ENCODE measurements around the gene CLDN22. TPM values are rescaled to one million over a fixed set of nuclear protein-coding genes. Genes with fewer than 3 reads are reported as not detected.

CLDN22 gene
- total and polyA plus RNA-seq, 11 donors: not detected

- Histone ChIP-seq H3K27me3 (no peaks in the 10 kb centered on the region), H3K4me1 (no peaks in the 10 kb centered on the region), H3K36me3 (peaks cover 2 to 100% (median 82%) of the 10 kb centered on the region in 9 donors), H3K4me3 (no peak overlapping the region), H3K9me3 (no peaks in the 10 kb centered on the region), H3K27ac (no peak overlapping the region)
- 93 to 98% (median 96%) methylated on average over 2 of the region's 2 CpGs for WGBS, 4 donors
- intact Hi-C loops (cut with DNase I): loop anchor here in 1 of 10 donors (10.0 kb wide), 1 partner anchor 118 kb away; no protein-coding TSS in a partner anchor
- no peak for TF ChIP-seq POLR2A (IDR thresholded peaks at IDR 0.05)
- TF ChIP-seq, protein P1, sequence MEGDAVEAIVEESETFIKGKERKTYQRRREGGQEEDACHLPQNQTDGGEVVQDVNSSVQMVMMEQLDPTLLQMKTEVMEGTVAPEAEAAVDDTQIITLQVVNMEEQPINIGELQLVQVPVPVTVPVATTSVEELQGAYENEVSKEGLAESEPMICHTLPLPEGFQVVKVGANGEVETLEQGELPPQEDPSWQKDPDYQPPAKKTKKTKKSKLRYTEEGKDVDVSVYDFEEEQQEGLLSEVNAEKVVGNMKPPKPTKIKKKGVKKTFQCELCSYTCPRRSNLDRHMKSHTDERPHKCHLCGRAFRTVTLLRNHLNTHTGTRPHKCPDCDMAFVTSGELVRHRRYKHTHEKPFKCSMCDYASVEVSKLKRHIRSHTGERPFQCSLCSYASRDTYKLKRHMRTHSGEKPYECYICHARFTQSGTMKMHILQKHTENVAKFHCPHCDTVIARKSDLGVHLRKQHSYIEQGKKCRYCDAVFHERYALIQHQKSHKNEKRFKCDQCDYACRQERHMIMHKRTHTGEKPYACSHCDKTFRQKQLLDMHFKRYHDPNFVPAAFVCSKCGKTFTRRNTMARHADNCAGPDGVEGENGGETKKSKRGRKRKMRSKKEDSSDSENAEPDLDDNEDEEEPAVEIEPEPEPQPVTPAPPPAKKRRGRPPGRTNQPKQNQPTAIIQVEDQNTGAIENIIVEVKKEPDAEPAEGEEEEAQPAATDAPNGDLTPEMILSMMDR (IDR thresholded peaks at IDR 0.05): no peak
- ATAC-seq (no peak), DNase-seq (no peak)
These were observed 32.8 kb downstream of the CLDN22 start for GRCh38 chr4:183287309-183287659.

- ATAC-seq (no peak), DNase-seq (no peak)
- peaks cover 2 to 100% (median 83%) of the 10 kb centered on the region in 9 donors for H3K36me3 ChIP-seq
- H3K27ac ChIP-seq: no peak overlapping the region
- H3K4me3 ChIP-seq: no peak overlapping the region
- intact Hi-C loops (cut with DNase I): loop anchor here in 1 of 10 donors (10.0 kb wide), 1 partner anchor 118 kb away; no protein-coding TSS in a partner anchor
- WGBS, 4 donors: 95 to 98% (median 96%) methylated on average over 11 of the region's 11 CpGs
- no peaks in the 10 kb centered on the region for H3K27me3 ChIP-seq
- no peaks in the 10 kb centered on the region for H3K4me1 ChIP-seq
- TF ChIP-seq, protein P1 (IDR thresholded peaks at IDR 0.05): no peak
- no peak for TF ChIP-seq POLR2A (IDR thresholded peaks at IDR 0.05)
- no peaks in the 10 kb centered on the region for H3K9me3 ChIP-seq
These were observed 33.3 kb downstream of the CLDN22 start for GRCh38 chr4:183286590-183287308.

DNA sequence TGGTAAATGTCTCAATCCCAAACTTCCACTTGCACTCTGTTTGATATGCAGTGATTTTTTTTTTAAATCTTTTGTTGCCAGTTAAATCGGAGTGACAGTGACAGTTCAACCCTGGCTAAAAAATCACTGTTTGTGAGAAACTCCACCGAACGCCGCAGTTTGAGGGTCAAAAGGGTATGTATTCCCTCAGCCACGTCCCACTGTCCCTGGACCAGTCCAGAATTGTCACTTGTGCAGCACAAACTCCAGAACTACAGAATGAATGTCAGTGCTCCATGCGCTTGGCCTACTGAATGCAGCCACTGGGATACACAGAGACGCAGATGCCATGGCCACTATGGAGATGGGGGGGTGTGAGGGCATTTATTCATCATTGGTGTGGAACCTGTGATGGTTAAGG lies 34.2 kb downstream of the CLDN22 start:
- DNase-seq (no peak), ATAC-seq (no peak)
- intact Hi-C loops (cut with DNase I): loop anchor here in 1 of 10 donors (10.0 kb wide), 1 partner anchor 119 kb away; no protein-coding TSS in a partner anchor
- Histone ChIP-seq H3K27me3 (no peaks in the 10 kb centered on the region), H3K9me3 (no peaks in the 10 kb centered on the region), H3K27ac (no peak overlapping the region), H3K36me3 (peaks cover 2 to 100% (median 82%) of the 10 kb centered on the region in 9 donors), H3K4me1 (no peaks in the 10 kb centered on the region), H3K4me3 (no peak overlapping the region)
- no peak for TF ChIP-seq POLR2A (IDR thresholded peaks at IDR 0.05)
- TF ChIP-seq, protein P1 (IDR thresholded peaks at IDR 0.05): no peak
- WGBS, 4 donors: 96 to 98% (median 97%) methylated on average over 7 of the region's 7 CpGs

GRCh38 chr4:183284965-183285364 lies 35.1 kb downstream of the CLDN22 start:
- Histone ChIP-seq H3K4me1 (no peaks in the 10 kb centered on the region), H3K27me3 (no peaks in the 10 kb centered on the region), H3K27ac (no peak overlapping the region), H3K9me3 (no peaks in the 10 kb centered on the region), H3K4me3 (no peak overlapping the region), H3K36me3 (peaks cover 2 to 100% (median 79%) of the 10 kb centered on the region in 9 donors)
- 85 to 94% (median 91%) methylated on average over 4 of the region's 4 CpGs for WGBS, 4 donors
- intact Hi-C loops (cut with DNase I): loop anchor here in 1 of 10 donors (10.0 kb wide), 1 partner anchor 120 kb away; no protein-coding TSS in a partner anchor
- TF ChIP-seq, protein P1 (IDR thresholded peaks at IDR 0.05): no peak
- no peak for TF ChIP-seq POLR2A (IDR thresholded peaks at IDR 0.05)
- DNase-seq (no peak), ATAC-seq (no peak)

Data from heart left ventricle (tissue), 16 donors.